Nephron (organoid): ENCODE results near the gene ASPSCR1.

Experiments used
- H3K27ac Mint-ChIP-seq, 3 experiments: 2 replicates each; pipeline ENCODE4 v1.8.0; 2020; ENCODE audit warnings: mixed read lengths in 3 of 3, mild to moderate bottlenecking in 2 of 3, moderate library complexity in 1 of 3
- H3K27me3 Mint-ChIP-seq: 2 replicates; pipeline ENCODE4 v1.8.0; 2021; ENCODE audit warnings: low read depth, mild to moderate bottlenecking, moderate library complexity, mixed read lengths
- H3K36me3 Mint-ChIP-seq: 2 replicates; pipeline ENCODE4 v1.8.0; 2020; ENCODE audit warnings: low read depth, mixed read lengths
- H3K4me1 Mint-ChIP-seq: 2 replicates; pipeline ENCODE4 v1.8.0; 2020; ENCODE audit warnings: mixed read lengths
- H3K4me3 Mint-ChIP-seq, 3 experiments: 2 replicates each; pipeline ENCODE4 v1.8.0; 2020; ENCODE audit warnings: mild to moderate bottlenecking in 3 of 3, mixed read lengths in 3 of 3, moderate library complexity in 2 of 3
- H3K9me3 Mint-ChIP-seq: 2 replicates; pipeline ENCODE4 v1.8.0; 2020; ENCODE audit warnings: mixed read lengths
- CTCF ChIP-seq, 3 experiments: fragments of 200-600 bp; sonication (generic); IDR thresholded peaks; one replicate each; pipeline ENCODE4 v1.5.0; 2021; ENCODE audit warnings: antibody characterized with exemption in 3 of 3; ENCODE audit not compliant: unreplicated experiment in 3 of 3

The ASPSCR1 gene

DNA sequence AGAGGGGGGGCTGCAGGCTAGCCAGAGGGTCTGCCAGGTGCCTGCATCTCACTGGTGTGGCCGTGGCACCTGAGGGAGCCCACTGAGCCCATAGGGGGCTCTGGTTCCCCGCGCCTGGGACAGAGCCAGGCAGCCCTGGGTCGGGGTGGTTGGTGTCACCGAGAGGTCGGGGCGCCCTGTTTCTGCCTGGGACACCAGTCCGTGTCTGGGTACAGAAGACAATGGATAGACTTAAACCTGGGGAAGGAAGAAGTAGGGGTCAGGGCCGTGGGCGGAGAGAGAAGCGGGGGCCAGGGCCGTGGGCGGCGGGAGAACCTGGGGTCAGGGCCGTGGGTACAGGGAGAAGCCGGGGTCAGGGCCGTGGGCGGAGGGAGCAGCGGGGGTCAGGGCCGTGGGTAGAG lies 71.1 kb downstream of the ASPSCR1 start:
- peaks cover 9% of the 10 kb centered on the region for H3K4me1 Mint-ChIP-seq
- no peaks in the 10 kb centered on the region for H3K27me3 Mint-ChIP-seq
- H3K4me3 Mint-ChIP-seq, result peak overlapping the region in 2 of 3 experiments; percentile 23 to 56
- no peaks in the 10 kb centered on the region for H3K9me3 Mint-ChIP-seq
- peaks cover 7% of the 10 kb centered on the region for H3K36me3 Mint-ChIP-seq
- no peak for TF ChIP-seq CTCF (IDR thresholded peaks at IDR 0.05; ENCODE audit: unreplicated experiment in 3 of 3)
- H3K27ac Mint-ChIP-seq, result no peak overlapping the region

DNA sequence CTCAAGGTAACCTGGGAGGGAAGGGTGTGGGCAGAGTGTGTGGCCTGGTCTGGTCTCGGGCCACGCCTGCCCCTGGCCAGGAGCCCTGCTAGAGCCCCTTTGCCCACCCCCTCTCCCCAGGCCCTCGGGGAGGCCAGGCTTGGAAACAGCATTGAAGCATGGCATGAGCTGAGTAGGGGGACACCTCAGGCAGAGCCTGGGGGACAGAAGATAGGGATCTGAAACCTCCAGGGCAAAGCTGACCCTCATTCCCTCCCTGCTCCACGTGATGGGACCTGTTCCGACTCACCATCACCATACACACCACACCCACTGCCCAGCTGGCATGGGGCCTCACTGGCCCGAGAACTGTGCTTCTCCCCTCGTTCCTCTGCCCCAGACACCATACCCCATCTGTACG lies 71.7 kb downstream of the ASPSCR1 start:
- no peaks in the 10 kb centered on the region for H3K27me3 Mint-ChIP-seq
- H3K36me3 Mint-ChIP-seq, result peaks cover 7% of the 10 kb centered on the region
- TF ChIP-seq CTCF (IDR thresholded peaks at IDR 0.05; ENCODE audit: unreplicated experiment in 3 of 3), result no peak
- no peaks in the 10 kb centered on the region for H3K9me3 Mint-ChIP-seq
- H3K27ac Mint-ChIP-seq, result no peak overlapping the region
- H3K4me1 Mint-ChIP-seq, result peaks cover 9% of the 10 kb centered on the region
- H3K4me3 Mint-ChIP-seq, result peak overlapping the region; percentile 19 to 74 (median 73)

GRCh38 chr17:82049521-82049971 lies 72.1 kb downstream of the ASPSCR1 start:
- peaks cover 9% of the 10 kb centered on the region for H3K4me1 Mint-ChIP-seq
- H3K4me3 Mint-ChIP-seq, result peak overlapping the region; percentile 19 to 89 (median 73)
- no peak for TF ChIP-seq CTCF (IDR thresholded peaks at IDR 0.05; ENCODE audit: unreplicated experiment in 3 of 3)
- H3K27me3 Mint-ChIP-seq, result no peaks in the 10 kb centered on the region
- no peaks in the 10 kb centered on the region for H3K9me3 Mint-ChIP-seq
- H3K36me3 Mint-ChIP-seq, result peaks cover 7% of the 10 kb centered on the region
- H3K27ac Mint-ChIP-seq, result no peak overlapping the region

DNA sequence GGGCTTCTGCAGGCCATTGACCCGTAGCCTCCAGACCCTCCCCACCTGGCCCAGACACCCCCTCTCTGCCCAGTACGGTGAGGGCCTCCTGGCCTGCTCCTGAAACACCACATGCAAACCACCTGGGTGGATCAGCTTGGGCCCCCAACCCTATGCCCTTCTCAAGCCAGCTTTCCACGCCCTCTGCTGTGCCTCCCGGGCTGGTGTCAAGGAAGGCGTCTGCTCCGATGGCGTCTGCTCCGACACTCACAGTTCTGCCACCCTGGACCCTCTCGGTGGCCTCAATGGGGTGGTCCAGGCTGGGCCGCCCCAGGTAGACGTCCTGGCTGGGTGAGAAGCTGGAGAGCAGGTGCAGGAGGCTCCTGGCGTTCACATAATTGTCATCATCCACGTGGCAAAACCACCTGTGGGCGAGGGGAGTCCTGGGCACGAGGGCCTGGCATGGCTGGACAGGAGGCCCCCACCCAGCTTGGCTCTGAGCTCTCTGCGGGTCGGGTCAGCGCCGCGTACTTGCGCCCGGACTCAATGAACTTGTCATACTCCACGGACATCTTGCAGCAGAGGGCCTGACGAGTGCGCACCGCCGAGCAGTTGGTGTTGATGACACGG lies 72.8 kb downstream of the ASPSCR1 start:
- TF ChIP-seq CTCF (IDR thresholded peaks at IDR 0.05; ENCODE audit: unreplicated experiment in 3 of 3), result no peak
- H3K36me3 Mint-ChIP-seq, result peaks cover 10% of the 10 kb centered on the region
- no peaks in the 10 kb centered on the region for H3K27me3 Mint-ChIP-seq
- H3K27ac Mint-ChIP-seq, result no peak overlapping the region
- H3K4me1 Mint-ChIP-seq, result peaks cover 9% of the 10 kb centered on the region
- H3K4me3 Mint-ChIP-seq, result peak overlapping the region; percentile 89 to 93 (median 91)
- H3K9me3 Mint-ChIP-seq, result no peaks in the 10 kb centered on the region

GRCh38 chr17:82050761-82051641 lies 73.6 kb downstream of the ASPSCR1 start:
- Mint-ChIP-seq H3K4me1 (peaks cover 9% of the 10 kb centered on the region), H3K9me3 (no peaks in the 10 kb centered on the region), H3K27me3 (no peaks in the 10 kb centered on the region), H3K4me3 (peak overlapping the region; percentile 89 to 93 (median 91)), H3K27ac (peak overlapping the region in 1 of 3 experiments; percentile 68), H3K36me3 (peaks cover 10% of the 10 kb centered on the region)
- no peak for TF ChIP-seq CTCF (IDR thresholded peaks at IDR 0.05; ENCODE audit: unreplicated experiment in 3 of 3)
